HG03064 (cell line): Measurements from ENCODE around the gene PIP4K2A.

Experiments used
- ATAC-seq: cut with Tn5 transposase; IDR thresholded peaks from one replicate; pipeline ENCODE4 v1.9.1; 2021; ENCODE audit warnings: low read depth; ENCODE audit not compliant: unreplicated experiment

The PIP4K2A gene

GRCh38 chr10:22605168-22605567, 109.2 kb downstream of the PIP4K2A start:
- no peak for ATAC-seq

- ATAC-seq, result no peak
Observed at GRCh38 chr10:22604344-22605126, 109.8 kb downstream of the PIP4K2A start.

GRCh38 chr10:22603581-22603980, 110.8 kb downstream of the PIP4K2A start:
- ATAC-seq, result no peak

- no peak for ATAC-seq
Observed at GRCh38 chr10:22601618-22602017, 112.8 kb downstream of the PIP4K2A start.

GRCh38 chr10:22599636-22600228, 114.6 kb downstream of the PIP4K2A start:
- ATAC-seq, result no peak

- no peak for ATAC-seq
Observed at GRCh38 chr10:22599048-22599561, 115.3 kb downstream of the PIP4K2A start.

- ATAC-seq, result no peak
Observed at GRCh38 chr10:22598478-22598877, 115.9 kb downstream of the PIP4K2A start.

- peak; percentile 55 for ATAC-seq
Observed at GRCh38 chr10:22597138-22597537, 117.2 kb downstream of the PIP4K2A start.

- ATAC-seq, result no peak
Observed at GRCh38 chr10:22593636-22594198, 120.7 kb downstream of the PIP4K2A start.

GRCh38 chr10:22593026-22593425, 121.4 kb downstream of the PIP4K2A start:
- ATAC-seq, result no peak

GRCh38 chr10:22589851-22590514, 124.4 kb downstream of the PIP4K2A start:
- ATAC-seq, result no peak

- ATAC-seq, result no peak
Observed at GRCh38 chr10:22588462-22588861, 125.9 kb downstream of the PIP4K2A start.

GRCh38 chr10:22583683-22584082, 130.7 kb downstream of the PIP4K2A start:
- no peak for ATAC-seq

- no peak for ATAC-seq
Observed at GRCh38 chr10:22581461-22581860, 132.9 kb downstream of the PIP4K2A start.

- ATAC-seq, result no peak
Observed at GRCh38 chr10:22580711-22581110, 133.7 kb downstream of the PIP4K2A start.

- ATAC-seq, result no peak
Observed at GRCh38 chr10:22579826-22580225, 134.6 kb downstream of the PIP4K2A start.

GRCh38 chr10:22573820-22574569, 140.4 kb downstream of the PIP4K2A start:
- no peak for ATAC-seq

- no peak for ATAC-seq
Observed at GRCh38 chr10:22570733-22571430, 143.5 kb downstream of the PIP4K2A start.

- ATAC-seq, result no peak
Observed at GRCh38 chr10:22570234-22570633, 144.1 kb downstream of the PIP4K2A start.

GRCh38 chr10:22568928-22569327, 145.4 kb downstream of the PIP4K2A start:
- ATAC-seq, result no peak
